GM12892 (cell line): Measurements from ENCODE around the gene TTC28.

Experiments
- DNase-seq: peaks from one replicate; pipeline ENCODE4 v3.0.0; 2011; ENCODE audit not compliant: insufficient read length
- FAIRE-seq: peaks from 2 replicates; lab custom pipeline; 2011; peaks lifted over from hg19 to GRCh38; lab: Jason Lieb, UNC
- POLR2A ChIP-seq: IDR thresholded peaks from 2 replicates; pipeline ENCODE4 v1.6.1; 2011; ENCODE audit warnings: low read depth, low read length, control low read depth
- POLR2AphosphoS5 ChIP-seq: IDR thresholded peaks from 2 replicates; pipeline ENCODE4 v1.6.1; 2011; ENCODE audit warnings: low read depth, low read length, control low read depth
- TAF1 ChIP-seq: IDR thresholded peaks from 2 replicates; pipeline ENCODE4 v1.6.1; 2011; ENCODE audit warnings: low read depth, mild to moderate bottlenecking, control low read depth, low read length, borderline replicate concordance

TTC28 gene

DNA sequence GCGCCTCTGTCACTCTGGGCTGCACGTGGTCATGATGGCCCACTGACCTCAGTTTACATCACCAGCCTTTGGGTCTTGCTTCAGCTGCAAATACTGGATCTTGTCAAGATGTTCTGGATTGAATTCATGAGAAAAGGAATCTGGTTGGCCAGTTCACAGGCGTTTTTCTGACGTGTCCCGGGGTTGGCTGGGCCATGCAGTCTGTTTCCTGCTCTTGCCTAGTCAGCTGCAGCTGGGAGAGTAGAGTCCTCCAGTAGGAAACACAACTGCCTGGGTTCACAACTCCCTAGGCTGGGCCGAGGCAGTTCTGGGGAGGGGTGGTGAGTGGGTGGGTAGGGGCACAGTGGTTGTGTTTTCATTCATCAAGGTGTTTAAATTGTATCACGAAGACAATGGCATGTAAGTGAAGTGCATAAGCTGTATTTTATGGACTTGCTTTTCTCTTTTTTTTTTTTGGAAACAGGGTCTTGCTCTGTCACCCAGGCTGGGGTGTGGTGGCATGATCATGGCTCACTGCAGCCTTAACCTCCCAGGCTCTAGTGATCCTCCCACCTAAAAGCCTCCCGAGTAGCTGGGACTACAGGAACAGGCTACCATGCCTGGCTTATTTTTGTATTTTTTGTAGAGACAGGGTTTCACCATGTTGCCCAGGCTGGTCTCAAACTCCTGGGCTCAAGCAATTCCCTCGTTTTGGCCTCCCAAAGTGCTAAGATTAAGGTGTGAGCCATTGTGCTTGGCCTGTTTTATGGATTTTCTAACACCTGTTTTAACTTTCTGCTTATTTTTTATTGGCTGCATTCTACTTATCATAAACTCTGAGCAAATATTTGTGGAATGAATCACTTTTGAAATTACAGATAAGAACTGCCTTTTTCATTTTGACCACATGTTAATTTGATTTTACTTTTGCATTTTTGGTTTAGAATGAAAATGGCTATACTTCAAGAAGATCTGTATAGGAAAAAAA lies 706.6 kb downstream of the TTC28 start:
- DNase-seq = no peak
- FAIRE-seq = no peak
- TF ChIP-seq TAF1 = no peak
- TF ChIP-seq POLR2A = no peak

DNA sequence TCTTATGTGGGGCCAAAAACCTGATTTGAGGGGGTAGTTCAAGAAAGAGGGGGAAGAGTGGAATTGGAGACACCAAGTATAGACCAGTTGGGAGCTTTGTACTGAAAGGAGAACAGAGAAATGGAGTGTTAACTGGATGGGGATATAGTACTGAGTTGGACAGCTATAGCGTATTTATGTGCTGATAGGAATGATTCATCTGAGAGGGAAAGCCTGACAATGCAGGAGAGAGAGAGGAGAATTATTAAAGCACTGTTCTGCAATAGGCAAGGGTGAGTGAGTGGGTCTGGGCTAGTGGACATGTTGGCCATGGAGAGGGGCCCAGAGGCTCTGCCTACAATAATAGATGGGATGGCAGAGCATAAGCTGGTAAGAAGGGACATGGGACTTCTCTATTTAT lies 707.7 kb downstream of the TTC28 start:
- FAIRE-seq = no peak
- TF ChIP-seq POLR2A = no peak
- TF ChIP-seq POLR2AphosphoS5 = no peak
- no peak for TF ChIP-seq TAF1
- DNase-seq = no peak

DNA sequence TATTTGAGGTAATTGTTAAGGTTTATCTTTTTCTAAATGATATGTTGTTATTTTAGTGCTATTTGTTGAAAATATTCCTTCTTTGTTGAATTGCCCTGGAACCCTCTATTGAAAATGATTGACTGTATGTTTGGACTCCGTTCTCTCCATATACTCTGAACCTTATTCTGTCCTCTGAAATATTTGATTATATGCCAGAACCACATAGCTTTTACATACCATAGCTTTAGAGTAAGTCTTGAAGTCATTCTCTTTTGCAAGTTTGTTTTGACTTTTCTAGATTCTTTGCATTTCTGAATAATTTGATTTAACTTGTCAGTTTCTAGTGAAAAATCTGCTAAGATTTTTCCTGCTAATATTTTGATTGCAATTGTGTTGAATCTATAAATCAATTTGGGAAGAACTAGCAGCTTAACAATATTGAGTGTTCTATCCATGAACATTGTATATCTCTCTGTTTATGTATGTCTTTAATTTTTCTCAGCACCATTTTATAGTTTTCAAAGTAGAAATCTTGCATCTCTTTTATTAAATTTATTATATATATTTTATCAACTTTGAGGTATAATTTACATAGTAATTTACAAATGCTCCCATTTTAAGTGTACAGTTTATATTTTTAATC lies 708.9 kb downstream of the TTC28 start:
- no peak for TF ChIP-seq TAF1
- TF ChIP-seq POLR2A = no peak
- no peak for TF ChIP-seq POLR2AphosphoS5
- no peak for FAIRE-seq
- no peak for DNase-seq

DNA sequence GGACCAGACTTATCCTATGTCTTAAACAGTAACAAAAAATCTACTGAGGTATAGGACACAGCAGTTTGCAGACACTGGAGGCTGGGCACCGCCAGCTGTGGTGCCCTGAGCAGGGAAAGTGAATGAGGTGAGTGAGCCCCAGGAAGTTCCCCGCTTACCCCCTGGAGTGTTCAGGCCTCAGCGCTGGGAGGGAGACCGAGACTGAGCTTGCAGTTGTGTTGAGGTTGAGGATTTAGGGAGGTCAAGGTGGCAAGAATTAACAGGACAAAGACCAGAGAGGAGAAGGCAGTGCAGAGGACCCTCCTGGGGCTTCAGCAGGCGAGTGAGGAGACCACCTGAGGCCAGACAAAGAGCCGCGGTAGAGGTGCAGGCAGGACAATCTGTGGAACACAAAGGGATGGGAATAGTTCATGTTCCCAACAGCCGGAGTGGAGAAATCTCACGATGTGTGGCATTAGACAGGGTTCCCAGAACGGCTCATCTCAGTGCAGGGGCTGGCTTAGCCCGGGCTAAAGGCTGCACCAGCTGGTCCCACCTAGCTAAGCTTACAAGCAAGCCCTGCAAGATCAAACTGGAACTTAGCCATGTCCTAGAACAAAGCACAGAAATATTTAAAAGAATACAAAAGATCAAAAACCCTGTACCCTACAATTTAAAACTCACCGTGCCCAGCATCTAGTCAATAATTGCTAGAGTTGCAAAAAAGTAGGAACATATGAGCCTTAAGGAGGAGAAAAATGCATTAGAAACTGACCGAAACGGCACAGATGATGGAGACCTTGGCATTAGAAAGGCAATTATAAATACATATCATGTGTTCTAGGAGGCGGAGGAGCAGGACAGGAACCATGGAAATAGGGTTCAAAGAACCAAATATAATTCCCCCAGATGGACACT lies 713.2 kb downstream of the TTC28 start:
- no peak for FAIRE-seq
- DNase-seq = no peak
- no peak for TF ChIP-seq POLR2AphosphoS5
- no peak for TF ChIP-seq TAF1
- TF ChIP-seq POLR2A = no peak

DNA sequence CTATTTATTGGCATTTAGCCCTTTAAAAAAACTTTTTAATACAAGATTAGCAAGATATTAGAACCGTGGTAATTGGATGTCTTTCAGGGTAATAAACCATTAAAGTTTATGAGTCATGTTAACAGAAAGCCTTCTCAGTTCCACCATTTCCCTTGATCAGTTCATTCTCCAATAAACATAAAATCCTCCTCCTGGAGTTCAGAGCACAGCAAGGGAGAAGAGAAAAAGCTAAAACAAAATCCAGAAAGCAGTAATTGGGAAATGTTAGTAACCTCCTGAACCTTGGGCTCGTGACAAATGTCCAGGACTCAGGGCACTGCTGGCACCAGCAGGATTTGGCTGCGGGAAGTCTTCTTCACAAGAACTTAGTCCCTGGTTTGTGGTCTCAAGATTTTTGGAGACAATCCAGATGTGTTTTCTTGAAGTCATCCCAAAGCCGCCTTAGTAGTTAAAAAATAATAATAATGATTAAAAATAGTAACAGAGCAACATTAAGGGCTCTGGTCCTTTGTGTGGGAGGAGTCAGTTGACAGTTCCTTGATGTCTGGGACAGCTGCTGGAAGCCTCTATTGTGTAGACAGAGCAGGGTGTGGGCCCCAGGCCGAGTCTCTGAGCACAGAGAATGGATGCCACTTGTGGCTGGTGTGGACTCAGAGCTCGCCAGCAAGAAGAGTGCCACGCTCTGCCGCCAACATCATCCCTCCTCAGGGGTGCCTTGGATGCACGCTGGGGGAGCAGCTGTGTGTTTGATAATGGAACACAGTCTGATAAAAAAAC lies 717.2 kb downstream of the TTC28 start:
- no peak for DNase-seq
- TF ChIP-seq POLR2A (no peak), POLR2AphosphoS5 (no peak), TAF1 (no peak)
- FAIRE-seq = no peak

DNA sequence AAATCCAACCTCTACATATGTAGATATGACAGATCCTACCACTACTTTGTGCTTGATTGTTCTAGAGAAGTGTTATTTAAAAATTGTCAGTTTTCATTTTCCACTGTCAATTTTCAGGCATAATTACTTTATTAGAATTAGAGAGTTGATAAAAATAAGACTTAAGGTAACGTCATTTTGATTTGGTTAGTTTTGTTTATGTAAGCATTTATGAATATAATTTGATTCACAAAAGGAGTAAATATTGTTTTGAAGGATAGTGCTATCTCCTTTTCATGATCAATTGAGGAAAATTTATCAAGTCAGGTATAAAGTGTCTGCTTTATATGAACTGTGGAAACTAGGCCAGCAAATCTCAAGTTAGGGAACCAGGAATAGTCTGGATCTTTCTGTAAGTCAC lies 718.0 kb downstream of the TTC28 start:
- FAIRE-seq (no peak), DNase-seq (no peak)
- TF ChIP-seq TAF1 (no peak), POLR2AphosphoS5 (no peak), POLR2A (no peak)

DNA sequence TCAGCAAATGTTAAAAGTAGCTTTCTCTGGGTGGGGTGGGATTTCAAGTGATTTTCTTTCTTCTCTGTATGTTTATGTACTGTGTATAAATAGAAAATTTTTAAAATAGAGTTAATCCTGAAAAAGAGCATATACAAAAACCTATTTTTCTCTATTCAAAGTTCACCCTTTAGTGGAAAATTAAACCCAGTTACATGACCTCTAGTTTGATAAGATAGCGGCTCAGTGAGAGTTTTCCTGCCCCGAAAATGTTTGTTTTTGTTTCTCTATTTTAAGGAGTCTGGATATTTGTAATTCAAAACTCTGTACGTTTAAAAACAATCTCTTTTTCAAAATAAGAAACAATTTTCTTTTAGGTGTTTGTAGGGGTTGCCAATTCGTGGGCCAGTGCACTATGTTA lies 718.5 kb downstream of the TTC28 start:
- no peak for TF ChIP-seq TAF1
- TF ChIP-seq POLR2AphosphoS5 = no peak
- FAIRE-seq (no peak), DNase-seq (no peak)

DNA sequence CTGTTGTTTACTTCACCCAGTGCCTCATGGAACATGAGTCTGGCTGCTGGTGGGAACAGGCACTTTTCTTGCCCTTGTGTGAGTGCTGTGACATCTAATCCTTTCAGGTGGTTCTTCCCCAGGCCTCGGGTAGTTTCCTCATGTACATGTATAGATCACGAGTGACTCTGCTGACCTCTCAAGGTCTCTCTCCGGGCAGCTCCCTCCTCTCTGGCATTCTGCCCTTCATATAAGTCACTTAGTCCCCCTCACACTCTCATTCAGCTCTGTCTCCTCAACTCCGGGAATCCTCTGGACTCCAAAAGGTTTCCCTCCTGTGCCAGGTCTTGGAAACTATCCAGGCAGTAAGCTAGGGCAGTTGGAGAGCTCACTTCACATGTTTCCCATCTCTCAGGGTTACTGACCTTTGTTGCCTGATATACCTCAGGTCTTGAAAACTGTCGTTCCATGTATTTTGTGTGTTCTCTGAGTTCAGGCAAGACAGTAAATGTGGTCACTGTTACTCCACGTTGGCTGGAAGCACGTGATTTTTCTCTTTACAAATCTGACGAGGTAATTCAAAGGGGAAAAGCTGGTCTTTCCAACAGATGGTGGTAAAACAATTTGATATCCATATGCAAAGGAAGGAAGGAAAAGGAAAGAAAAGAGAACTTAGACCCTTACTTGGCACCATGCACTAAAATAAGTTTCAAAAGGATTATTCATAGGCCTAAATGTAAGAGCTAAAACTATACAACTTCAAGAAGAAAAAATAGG lies 720.1 kb downstream of the TTC28 start:
- no peak for TF ChIP-seq POLR2AphosphoS5
- TF ChIP-seq TAF1 = no peak
- no peak for TF ChIP-seq POLR2A
- FAIRE-seq (no peak), DNase-seq (no peak)

DNA sequence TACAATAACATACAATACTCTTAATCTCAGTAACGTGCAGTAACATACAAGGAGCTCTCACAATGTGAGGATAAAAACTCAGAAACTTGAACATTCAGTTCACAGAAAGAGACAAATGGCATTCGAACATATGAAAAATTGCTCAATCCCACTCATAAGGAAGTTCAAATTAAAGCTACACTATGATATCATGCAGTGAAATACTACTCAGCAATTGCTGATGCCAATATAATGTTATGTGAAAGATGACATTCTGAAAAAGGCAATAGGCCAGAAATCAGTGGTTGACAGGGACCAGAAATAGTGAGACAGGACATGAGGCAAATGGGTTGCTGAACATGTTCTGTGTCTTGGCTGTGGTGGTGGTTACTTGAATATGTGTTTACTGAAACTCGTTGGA lies 726.9 kb downstream of the TTC28 start:
- DNase-seq (no peak), FAIRE-seq (no peak)
- TF ChIP-seq TAF1 (no peak), POLR2AphosphoS5 (no peak), POLR2A (no peak)

DNA sequence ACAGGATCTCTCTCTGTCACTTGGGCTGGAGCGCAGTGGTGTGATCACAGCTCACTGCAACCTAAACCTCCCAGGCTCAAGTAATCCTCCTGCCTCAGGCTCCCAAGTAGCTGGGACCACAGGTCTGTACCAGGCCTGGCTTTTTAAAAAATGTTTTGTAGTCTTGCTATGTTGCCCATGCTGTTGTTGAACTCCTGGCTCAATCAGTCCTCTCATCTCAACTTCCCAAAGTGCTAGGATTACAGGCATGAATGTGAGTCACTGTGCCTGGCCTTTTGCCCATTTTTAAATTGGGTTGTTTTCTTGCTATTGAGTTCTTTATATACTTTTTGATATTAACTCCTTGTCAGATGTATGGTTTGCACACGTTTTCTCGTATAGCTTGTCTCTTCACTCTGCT lies 727.5 kb downstream of the TTC28 start:
- no peak for FAIRE-seq
- TF ChIP-seq POLR2A (no peak), POLR2AphosphoS5 (no peak), TAF1 (no peak)

More for the DNA sequence above, 727.5 kb downstream of the TTC28 start:
- DNase-seq = no peak
